H1 (cell line): ENCODE measurements around the gene USP6. TPM values are rescaled to one million over a fixed set of nuclear protein-coding genes. Genes with fewer than 3 reads are reported as not detected.

Experiments used
- CTCF ChIA-PET: fragments of 300-600 bp; sonication (Branson Sonifier 250); formaldehyde crosslinking; loops from one replicate; lab custom pipeline; 2021; ENCODE audit not compliant: partially characterized antibody; lab: Charles Lee
- POLR2A ChIA-PET: fragments of 300-600 bp; sonication (Branson Sonifier 250); formaldehyde crosslinking; loops from one replicate; lab custom pipeline; 2021; ENCODE audit warnings: inconsistent platforms; ENCODE audit not compliant: partially characterized antibody; lab: Charles Lee
- DNase-seq, 2 experiments: peaks; one replicate each; pipeline versions ENCODE4 v3.0.0 to v3.0.0-alpha.2; 2010 to 2022; ENCODE audit warnings: low spot score in 2 of 2, low read depth in 1 of 2, mixed read lengths in 1 of 2
- FAIRE-seq: peaks from 2 replicates; lab custom pipeline; 2011; peaks lifted over from hg19 to GRCh38; lab: Jason Lieb, UNC
- H2AFZ ChIP-seq: 2 replicates; pipeline ENCODE4 v1.8.1; 2012; ENCODE audit warnings: low read length, inconsistent platforms
- H2AK5ac ChIP-seq: 2 replicates; pipeline ENCODE4 v1.6.1; 2013; ENCODE audit warnings: low read depth, low read length
- H2BK120ac ChIP-seq: replicated peaks from 2 replicates; pipeline ENCODE3; 2013; ENCODE audit warnings: low read depth, low read length, inconsistent platforms
- H2BK12ac ChIP-seq: 2 replicates; pipeline ENCODE4 v1.6.1; 2013; ENCODE audit warnings: low read depth, low read length
- H2BK15ac ChIP-seq: 2 replicates; pipeline ENCODE4 v1.6.1; 2013; ENCODE audit warnings: low read length
- H2BK20ac ChIP-seq: 2 replicates; pipeline ENCODE4 v1.6.1; 2013; ENCODE audit warnings: low read length
- H2BK5ac ChIP-seq: 2 replicates; pipeline ENCODE4 v1.6.1; 2013; ENCODE audit warnings: low read depth, low read length
- H3K14ac ChIP-seq: 2 replicates; pipeline ENCODE4 v1.6.1; 2013; ENCODE audit warnings: inconsistent platforms; ENCODE audit not compliant: insufficient read length
- H3K18ac ChIP-seq: 2 replicates; pipeline ENCODE4 v1.6.1; 2013; ENCODE audit warnings: low read length; ENCODE audit errors: extremely low read depth
- H3K23ac ChIP-seq: 2 replicates; pipeline ENCODE4 v1.6.1; 2013; ENCODE audit warnings: inconsistent platforms; ENCODE audit not compliant: insufficient read length
- H3K23me2 ChIP-seq: 2 replicates; pipeline ENCODE4 v1.6.1; 2013; ENCODE audit warnings: low read depth, low read length
- H3K27ac ChIP-seq: 2 replicates; pipeline ENCODE4 v1.6.1; 2011; ENCODE audit warnings: low read depth, low read length, inconsistent platforms
- H3K27me3 ChIP-seq, 4 experiments: replicated peaks in 1 of 4; 1 replicate in 1 of 4; 2 replicates in 3 of 4; pipeline versions ENCODE4 v1.6.1 to v1.8.1; 2011 to 2013; ENCODE audit warnings: low read length in 3 of 4, mild to moderate bottlenecking in 3 of 4, inconsistent platforms in 2 of 4, mixed read lengths in 2 of 4, moderate library complexity in 1 of 4; ENCODE audit not compliant: control insufficient read depth in 3 of 4, insufficient read depth in 3 of 4; ENCODE audit errors: extremely low read depth in 1 of 4
- H3K36me3 ChIP-seq, 4 experiments: 2 replicates each; pipeline versions ENCODE4 v1.6.1 to v1.8.1; 2011 to 2013; ENCODE audit warnings: mild to moderate bottlenecking in 4 of 4, low read length in 3 of 4, moderate library complexity in 2 of 4, control low read depth in 1 of 4, inconsistent platforms in 1 of 4; ENCODE audit not compliant: insufficient read depth in 4 of 4, control insufficient read depth in 2 of 4
- H3K4ac ChIP-seq: replicated peaks from 2 replicates; pipeline ENCODE3; 2013; ENCODE audit warnings: low read length, low read depth, mixed read lengths, inconsistent platforms; ENCODE audit not compliant: insufficient read length
- H3K4me1 ChIP-seq, 4 experiments: replicated peaks in 1 of 4; 1 replicate in 1 of 4; 2 replicates in 3 of 4; pipeline versions ENCODE4 v1.6.1 to v1.8.1; 2011 to 2013; ENCODE audit warnings: low read length in 3 of 4, inconsistent platforms in 2 of 4, mixed read lengths in 1 of 4; ENCODE audit not compliant: insufficient read depth in 4 of 4, control insufficient read depth in 3 of 4
- H3K4me2 ChIP-seq, 2 experiments: 2 replicates each; pipeline versions ENCODE4 v1.6.1 to v1.8.1; 2011 to 2013; ENCODE audit warnings: low read depth in 2 of 2, low read length in 2 of 2, control low read depth in 1 of 2, inconsistent platforms in 1 of 2, mild to moderate bottlenecking in 1 of 2; ENCODE audit not compliant: insufficient read depth in 1 of 2
- H3K4me3 ChIP-seq, 4 experiments: fragments of 200-600, 300-600 bp in 1 of 4; sonication (generic), shearing (Covaris generic), sonication (Bioruptor Twin) in 1 of 4; 2 replicates each; pipeline versions ENCODE4 v1.5.1 to v1.8.1; 2011 to 2016; ENCODE audit warnings: low read length in 4 of 4, low read depth in 3 of 4, control low read depth in 2 of 4, inconsistent platforms in 2 of 4, mild to moderate bottlenecking in 2 of 4, mixed read lengths in 1 of 4, moderate library complexity in 1 of 4; ENCODE audit not compliant: insufficient read depth in 2 of 4; ENCODE audit errors: extremely low read depth in 1 of 4
- H3K56ac ChIP-seq: replicated peaks from 2 replicates; pipeline ENCODE3; 2013; ENCODE audit warnings: low read depth, mild to moderate bottlenecking, mixed read lengths, low read length, inconsistent platforms; ENCODE audit not compliant: insufficient read length
- H3K79me1 ChIP-seq: 2 replicates; pipeline ENCODE4 v1.6.1; 2013; ENCODE audit warnings: low read depth, low read length, control low read depth
- H3K79me2 ChIP-seq, 2 experiments: 2 replicates each; pipeline versions ENCODE4 v1.6.1 to v1.8.1; 2012 to 2013; ENCODE audit warnings: low read length in 2 of 2, mild to moderate bottlenecking in 2 of 2, inconsistent platforms in 1 of 2; ENCODE audit not compliant: insufficient read depth in 2 of 2, control insufficient read depth in 1 of 2
- H3K9ac ChIP-seq, 4 experiments: replicated peaks in 1 of 4; 1 replicate in 1 of 4; 2 replicates in 3 of 4; pipeline versions ENCODE4 v1.6.1 to v1.8.1; 2011 to 2013; ENCODE audit warnings: low read depth in 3 of 4, low read length in 3 of 4, control low read depth in 2 of 4, mild to moderate bottlenecking in 2 of 4, moderate library complexity in 2 of 4, inconsistent platforms in 1 of 4; ENCODE audit errors: extremely low read depth in 1 of 4
- H3K9me3 ChIP-seq, 2 experiments: 2 replicates each; pipeline versions ENCODE4 v1.6.1 to v1.8.1; 2012 to 2013; ENCODE audit warnings: mild to moderate bottlenecking in 2 of 2, moderate library complexity in 2 of 2, control low read depth in 1 of 2, inconsistent platforms in 1 of 2, low read depth in 1 of 2, low read length in 1 of 2, mixed read lengths in 1 of 2; ENCODE audit not compliant: insufficient read depth in 2 of 2
- H4K20me1 ChIP-seq, 2 experiments: replicated peaks in 1 of 2; 2 replicates each; pipeline versions ENCODE3 to v1.8.1; 2011 to 2013; ENCODE audit warnings: inconsistent platforms in 2 of 2, low read length in 2 of 2, mild to moderate bottlenecking in 1 of 2; ENCODE audit not compliant: insufficient read depth in 2 of 2, control insufficient read depth in 1 of 2
- H4K5ac ChIP-seq: 2 replicates; pipeline ENCODE4 v1.6.1; 2013; ENCODE audit warnings: low read length, low read depth, mixed read lengths, inconsistent platforms; ENCODE audit not compliant: insufficient read length
- H4K8ac ChIP-seq: 2 replicates; pipeline ENCODE4 v1.8.0; 2013; ENCODE audit warnings: mild to moderate bottlenecking, moderate library complexity, low read length, inconsistent platforms; ENCODE audit not compliant: insufficient read depth; ENCODE audit errors: extremely low read depth
- H4K91ac ChIP-seq: replicated peaks from 2 replicates; pipeline ENCODE3; 2013; ENCODE audit warnings: low read length, mixed read lengths, inconsistent platforms; ENCODE audit not compliant: insufficient read length
- TBP ChIP-seq: IDR thresholded peaks from 2 replicates; pipeline ENCODE4 v1.6.1; 2011; ENCODE audit warnings: low read depth, low read length, improper control_type of control experiment
- ZNF274 ChIP-seq: IDR thresholded peaks from 2 replicates; pipeline ENCODE4 v1.7.0; 2012; ENCODE audit warnings: low read length, borderline replicate concordance; ENCODE audit errors: extremely low read depth
- WGBS, 2 experiments: shearing (Covaris generic) in 1 of 2; methylation state at CpG; one replicate each; pipeline versions ENCODE4 v1.1.6 to v1.1.7; 2013 to 2015; ENCODE audit warnings: low lambda C conversion rate in 2 of 2, mixed read lengths in 2 of 2, inconsistent platforms in 1 of 2, low coverage in 1 of 2, missing lambda C conversion rate in 1 of 2; ENCODE audit not compliant: insufficient replicate concordance in 2 of 2, insufficient coverage in 1 of 2, insufficient read length in 1 of 2; ENCODE audit errors: extremely low coverage in 1 of 2, missing lambda C conversion rate in 1 of 2; 5-methylcytosine and 5-hydroxymethylcytosine counted together
- polyA plus RNA-seq, 7 experiments: library from polyadenylated mRNA; depleted of rRNA in 3 of 7; stranded (reverse) in 5 of 7; unstranded in 2 of 7; fragments of >200 nt in 5 of 7; fragments of 200-250 nt in 2 of 7; gene quantifications; 1 replicate in 5 of 7; 2 replicates in 1 of 7; 4 replicates in 1 of 7; pipeline versions ENCODE4 v1.2.1 to v1.2.3, GENCODE V29; 2011 to 2013; ENCODE audit warnings: missing spikeins in 2 of 7, mixed read lengths in 2 of 7
- total RNA-seq: library from RNA; stranded (reverse); fragmentation: NEBNext Ultra II Directional; extraction: Animal tissue kit (Norgen Biotek cat#: 25700); gene quantifications from 2 replicates; pipeline ENCODE4 v1.2.1, GENCODE V29; 2021

The USP6 gene
- total and polyA plus RNA-seq, 2 of the 8 experiments (the other 6 are each of a cell fraction or from before 2014, with no cell fraction given): 0.08 to 0.32 TPM

- Histone ChIP-seq H3K14ac (no peak overlapping the region), H3K4me1 (no peaks in the 10 kb centered on the region), H2BK20ac (no peak overlapping the region)
- DNase-seq: no peak
- TF ChIP-seq TBP (no peak), ZNF274 (peak; percentile 92)
- TF ChIP-seq, all 59 proteins: peak for 1
- Histone ChIP-seq H3K23ac (no peak overlapping the region), H2BK15ac (no peak overlapping the region), H3K27me3 (peaks cover 0 to 15% (median 9%) of the 10 kb centered on the region in 4 experiments; a peak in 6 of 7 replicates), H3K79me2 (no peaks in the 10 kb centered on the region), H3K79me1 (no peaks in the 10 kb centered on the region), H3K4me3 (no peak overlapping the region), H2AK5ac (no peak overlapping the region), H3K27ac (no peak overlapping the region), H4K91ac (no peak overlapping the region), H3K9ac (no peak overlapping the region), H2BK120ac (no peak overlapping the region), H2BK12ac (no peak overlapping the region), H3K56ac (no peak overlapping the region), H3K4ac (no peak overlapping the region), H4K5ac (no peak overlapping the region), H4K8ac (no peak overlapping the region), H3K23me2 (peaks cover 6% of the 10 kb centered on the region; the same call in 1 of the 2 replicates), H4K20me1 (no peaks in the 10 kb centered on the region), H2AFZ (no peak overlapping the region), H3K4me2 (no peak overlapping the region), H3K36me3 (peaks cover 0 to 6% (median 0%) of the 10 kb centered on the region in 4 experiments; a peak in 2 of 8 replicates), H2BK5ac (no peak overlapping the region), H3K9me3 (peaks cover 54 to 77% of the 10 kb centered on the region in 2 experiments), H3K18ac (no peak overlapping the region)
- FAIRE-seq: no peak
- 84% methylated on average over 6 of the region's 6 CpGs; no CpG with 5 or more reads in 1 of the 2 experiments for WGBS, 2 experiments
- CTCF ChIA-PET: interaction anchor here (0.6 to 1.5 kb wide), 2 partner anchors 30 to 477 kb away, joined by 3 to 8 read pairs; no protein-coding TSS in a partner anchor
- POLR2A ChIA-PET: interaction anchor here (1.0 to 1.8 kb wide), 4 partner anchors 11 to 18 kb away, joined by 3 to 4 read pairs (median 3); partner anchors contain the start of gene ZFP3
Observed at GRCh38 chr17:5092218-5093010, 23.4 kb upstream of the USP6 start.
